IPS-NIHi7 (cell line): ENCODE measurements around the gene TBC1D4.

Source experiments
- DNase-seq: peaks from one replicate; pipeline ENCODE4 v3.0.0; 2012; ENCODE audit warnings: mixed read lengths; ENCODE audit errors: extremely low spot score

The TBC1D4 gene

GRCh38 chr13:75418186-75418843, 63.7 kb downstream of the TBC1D4 start:
- no peak for DNase-seq

GRCh38 chr13:75417656-75418055, 64.3 kb downstream of the TBC1D4 start:
- no peak for DNase-seq

GRCh38 chr13:75417012-75417384, 65.0 kb downstream of the TBC1D4 start:
- no peak for DNase-seq

GRCh38 chr13:75416327-75417011, 65.5 kb downstream of the TBC1D4 start:
- no peak for DNase-seq

GRCh38 chr13:75415694-75416093, 66.3 kb downstream of the TBC1D4 start:
- DNase-seq: no peak

GRCh38 chr13:75415171-75415570, 66.8 kb downstream of the TBC1D4 start:
- no peak for DNase-seq

GRCh38 chr13:75414036-75414827, 67.7 kb downstream of the TBC1D4 start:
- DNase-seq: no peak

GRCh38 chr13:75411924-75412537, 69.9 kb downstream of the TBC1D4 start:
- no peak for DNase-seq

- no peak for DNase-seq
Measured at GRCh38 chr13:75410207-75410606, 71.8 kb downstream of the TBC1D4 start.

GRCh38 chr13:75407998-75408397, 74.0 kb downstream of the TBC1D4 start:
- no peak for DNase-seq

GRCh38 chr13:75407473-75407872, 74.5 kb downstream of the TBC1D4 start:
- DNase-seq: no peak

GRCh38 chr13:75405976-75406703, 75.8 kb downstream of the TBC1D4 start:
- no peak for DNase-seq

- DNase-seq: no peak
Measured at GRCh38 chr13:75404726-75405125, 77.2 kb downstream of the TBC1D4 start.

GRCh38 chr13:75402787-75403186, 79.2 kb downstream of the TBC1D4 start:
- no peak for DNase-seq

GRCh38 chr13:75400775-75401174, 81.2 kb downstream of the TBC1D4 start:
- no peak for DNase-seq

- DNase-seq: no peak
Measured at GRCh38 chr13:75399879-75400217, 82.1 kb downstream of the TBC1D4 start.

- no peak for DNase-seq
Measured at GRCh38 chr13:75399168-75399878, 82.6 kb downstream of the TBC1D4 start.

GRCh38 chr13:75398072-75398471, 83.9 kb downstream of the TBC1D4 start:
- DNase-seq: no peak

- DNase-seq: no peak
Measured at GRCh38 chr13:75395901-75396300, 86.1 kb downstream of the TBC1D4 start.

- no peak for DNase-seq
Measured at GRCh38 chr13:75395066-75395465, 86.9 kb downstream of the TBC1D4 start.

GRCh38 chr13:75393839-75394520, 88.0 kb downstream of the TBC1D4 start:
- no peak for DNase-seq
